WTC11 (cell line): ENCODE data around the gene TMEM59L. TPM values are rescaled to one million over a fixed set of nuclear protein-coding genes. Genes with fewer than 3 reads are reported as not detected.

ENCODE experiments used
- AFF4 ChIP-seq: sonication (generic); formaldehyde crosslinking; IDR thresholded peaks from 2 replicates; pipeline ENCODE4 v1.8.1; 2023; ENCODE audit warnings: mild to moderate bottlenecking, missing genetic modification reagents, borderline replicate concordance
- ATF3 ChIP-seq: sonication (generic); formaldehyde crosslinking; conservative IDR thresholded peaks from 2 replicates; pipeline ENCODE4 v1.8.1; 2022; ENCODE audit warnings: mild to moderate bottlenecking, missing genetic modification reagents
- E2F1 ChIP-seq: sonication (generic); formaldehyde crosslinking; IDR thresholded peaks from 2 replicates; pipeline ENCODE4 v1.8.0; 2022; ENCODE audit warnings: mild to moderate bottlenecking, missing genetic modification reagents
- E2F5 ChIP-seq: sonication (generic); formaldehyde crosslinking; IDR thresholded peaks from 2 replicates; pipeline ENCODE4 v1.8.1; 2022; ENCODE audit warnings: mild to moderate bottlenecking, moderate library complexity, missing genetic modification reagents
- FOXP1 ChIP-seq: sonication (generic); formaldehyde crosslinking; IDR thresholded peaks from 2 replicates; pipeline ENCODE4 v1.8.0; 2022; ENCODE audit warnings: missing genetic modification reagents, mild to moderate bottlenecking, moderate library complexity, borderline replicate concordance
- GTF2I ChIP-seq: fragments of 250-450 bp; sonication (Bioruptor Pico); conservative IDR thresholded peaks from 2 replicates; pipeline ENCODE4 v1.4.0; 2021; ENCODE audit warnings: mild to moderate bottlenecking
- IRF2 ChIP-seq: sonication (generic); formaldehyde crosslinking; IDR thresholded peaks from 2 replicates; pipeline ENCODE4 v1.8.0; 2022; ENCODE audit warnings: low read depth, missing genetic modification reagents, borderline replicate concordance
- NFE2L1 ChIP-seq: sonication (generic); formaldehyde crosslinking; IDR thresholded peaks from 2 replicates; pipeline ENCODE4 v1.8.1; 2023; ENCODE audit warnings: missing genetic modification reagents
- NFYB ChIP-seq: sonication (generic); formaldehyde crosslinking; conservative IDR thresholded peaks from 2 replicates; pipeline ENCODE4 v1.8.0; 2022; ENCODE audit warnings: low read depth, missing genetic modification reagents
- NR1H2 ChIP-seq: sonication (generic); formaldehyde crosslinking; IDR thresholded peaks from 2 replicates; pipeline ENCODE4 v1.9.0; 2021; ENCODE audit warnings: mild to moderate bottlenecking, moderate library complexity, missing genetic modification reagents
- OVOL2 ChIP-seq: fragments of 250-450 bp; sonication (Bioruptor Pico); IDR thresholded peaks from 2 replicates; pipeline ENCODE4 v1.9.0; 2021; ENCODE audit warnings: mild to moderate bottlenecking, borderline replicate concordance
- PRDM15 ChIP-seq: sonication (generic); formaldehyde crosslinking; IDR thresholded peaks from 2 replicates; pipeline ENCODE4 v1.8.0; 2022; ENCODE audit warnings: missing genetic modification reagents
- SP1 ChIP-seq: sonication (generic); formaldehyde crosslinking; conservative IDR thresholded peaks from 2 replicates; pipeline ENCODE4 v1.8.1; 2022; ENCODE audit warnings: missing genetic modification reagents
- STAT6 ChIP-seq: sonication (generic); formaldehyde crosslinking; conservative IDR thresholded peaks from 2 replicates; pipeline ENCODE4 v1.8.1; 2023; ENCODE audit warnings: mild to moderate bottlenecking, low read depth, missing genetic modification reagents, moderate library complexity
- TCF7 ChIP-seq: sonication (generic); formaldehyde crosslinking; IDR thresholded peaks from 2 replicates; pipeline ENCODE4 v1.8.0; 2022; ENCODE audit warnings: mild to moderate bottlenecking, low read depth, missing genetic modification reagents, moderate library complexity
- TEAD1 ChIP-seq: sonication (generic); formaldehyde crosslinking; IDR thresholded peaks from 2 replicates; pipeline ENCODE4 v1.8.0; 2022; ENCODE audit warnings: mild to moderate bottlenecking, missing genetic modification reagents
- ZNF232 ChIP-seq: sonication (generic); formaldehyde crosslinking; IDR thresholded peaks from 2 replicates; pipeline ENCODE4 v1.8.0; 2022; ENCODE audit warnings: mild to moderate bottlenecking, missing genetic modification reagents
- ZNF263 ChIP-seq: sonication (generic); formaldehyde crosslinking; IDR thresholded peaks from 2 replicates; pipeline ENCODE4 v1.8.1; 2022; ENCODE audit warnings: low read depth, mild to moderate bottlenecking, moderate library complexity, missing genetic modification reagents
- ZNF396 ChIP-seq: fragments of 250-450 bp; sonication (Bioruptor Pico); IDR thresholded peaks from 2 replicates; pipeline ENCODE4 v1.8.0; 2021; ENCODE audit warnings: mild to moderate bottlenecking, moderate library complexity, borderline replicate concordance
- ZNF416 ChIP-seq: fragments of 250-450 bp; sonication (Bioruptor Pico); IDR thresholded peaks from 2 replicates; pipeline ENCODE4 v1.9.0; 2021; ENCODE audit warnings: mild to moderate bottlenecking, inconsistent platforms
- ZNF532 ChIP-seq: fragments of 250-450 bp; sonication (Bioruptor Pico); IDR thresholded peaks from 2 replicates; pipeline ENCODE4 v1.9.0; 2021; ENCODE audit warnings: mild to moderate bottlenecking, borderline replicate concordance
- total RNA-seq: library from RNA; stranded (reverse); gene quantifications from 3 replicates; pipeline ENCODE4 v1.2.3, GENCODE V29; 2021

The TMEM59L gene
- total RNA-seq, 1 experiment from 2014 or later: 14.8 TPM

GRCh38 chr19:18588611-18589379 is 23.9 kb upstream of the TMEM59L start, which contains the start of gene REX1BD (continued):
- TF ChIP-seq ZNF396 (CRISPR knock-in tag) (no peak), TCF7 (CRISPR knock-in tag) (peak; percentile 84; the same call in 1 of the 2 replicates), TEAD1 (peak; percentile 71), GTF2I (peak; percentile 91), E2F5 (peak; percentile 90; the same call in 1 of the 2 replicates), ZNF263 (peak; percentile 53; the same call in 1 of the 2 replicates), AFF4 (CRISPR knock-in tag) (0 out of 2 replicates have a peak, but pooled peaks have one; percentile 32), ATF3 (CRISPR knock-in tag) (no peak), NFYB (no peak), OVOL2 (CRISPR knock-in tag) (no peak), IRF2 (CRISPR knock-in tag) (no peak), NR1H2 (CRISPR knock-in tag) (no peak), ZNF532 (CRISPR knock-in tag) (no peak), STAT6 (CRISPR knock-in tag) (no peak), NFE2L1 (CRISPR knock-in tag) (peak; percentile 95), SP1 (CRISPR knock-in tag) (peak; percentile 85), PRDM15 (CRISPR knock-in tag) (peak; percentile 20; the same call in 1 of the 2 replicates), E2F1 (CRISPR knock-in tag) (no peak), FOXP1 (CRISPR knock-in tag) (peak; percentile 83), ZNF232 (CRISPR knock-in tag) (peak; percentile 81; the same call in 1 of the 2 replicates), ZNF416 (CRISPR knock-in tag) (no peak)
